GM21619 (cell line): ENCODE data around the gene PSMG4.

ENCODE experiments used
- ATAC-seq: cut with Tn5 transposase; IDR thresholded peaks from one replicate; pipeline ENCODE4 v1.9.1; 2021; ENCODE audit not compliant: unreplicated experiment

PSMG4 gene

GRCh38 chr6:3273707-3274521 lies 15.2 kb downstream of the PSMG4 start:
- ATAC-seq = no peak

DNA sequence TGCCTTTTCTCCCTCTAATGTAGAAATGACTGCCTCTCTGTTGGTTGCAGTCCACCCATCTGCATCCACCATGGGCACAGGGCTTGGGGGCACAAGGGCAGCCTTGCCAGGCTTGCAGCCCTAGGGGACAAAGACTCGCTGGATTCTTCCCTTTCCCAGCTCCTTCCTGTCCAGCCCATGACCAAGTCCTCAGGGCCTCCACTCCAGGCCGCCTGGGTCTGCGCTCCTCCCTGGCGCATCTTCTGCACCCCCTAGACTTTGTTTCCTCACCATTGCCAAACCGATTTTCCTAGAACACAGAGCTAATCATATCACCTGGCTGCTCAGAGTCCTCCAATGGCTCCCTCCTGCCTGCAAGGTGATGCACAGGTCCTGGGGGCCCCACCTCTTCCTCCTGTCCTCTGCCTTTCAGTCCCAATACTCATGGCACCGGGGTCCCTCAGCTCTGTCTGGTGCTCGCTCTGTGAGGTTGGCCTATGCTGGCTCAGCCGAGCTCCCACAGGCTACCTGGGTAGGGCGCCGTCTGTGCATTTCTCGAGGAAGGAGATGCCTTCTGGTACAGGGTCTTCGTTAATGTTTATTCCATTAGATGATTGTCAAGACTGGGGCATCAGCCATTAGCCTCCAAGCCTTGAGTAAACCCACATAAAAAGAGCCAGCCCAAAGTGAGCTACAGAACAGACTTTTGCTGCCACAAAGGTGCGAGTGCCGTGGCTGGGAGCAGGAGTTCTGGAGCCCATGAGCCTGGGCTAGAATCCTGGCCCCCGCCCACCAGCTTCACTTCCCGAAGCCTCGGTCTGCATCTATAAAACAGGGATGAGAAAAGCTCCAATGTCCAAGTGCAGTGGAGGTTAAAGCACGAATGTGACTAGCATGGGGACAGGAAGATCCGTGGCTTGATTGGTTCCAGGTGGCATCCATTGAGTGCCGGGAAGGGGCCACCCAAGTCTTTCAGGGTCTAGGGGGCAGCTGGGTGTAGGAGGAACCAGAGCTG lies 17.7 kb downstream of the PSMG4 start:
- ATAC-seq = no peak

GRCh38 chr6:3277251-3277650 lies 18.5 kb downstream of the PSMG4 start:
- ATAC-seq = no peak

DNA sequence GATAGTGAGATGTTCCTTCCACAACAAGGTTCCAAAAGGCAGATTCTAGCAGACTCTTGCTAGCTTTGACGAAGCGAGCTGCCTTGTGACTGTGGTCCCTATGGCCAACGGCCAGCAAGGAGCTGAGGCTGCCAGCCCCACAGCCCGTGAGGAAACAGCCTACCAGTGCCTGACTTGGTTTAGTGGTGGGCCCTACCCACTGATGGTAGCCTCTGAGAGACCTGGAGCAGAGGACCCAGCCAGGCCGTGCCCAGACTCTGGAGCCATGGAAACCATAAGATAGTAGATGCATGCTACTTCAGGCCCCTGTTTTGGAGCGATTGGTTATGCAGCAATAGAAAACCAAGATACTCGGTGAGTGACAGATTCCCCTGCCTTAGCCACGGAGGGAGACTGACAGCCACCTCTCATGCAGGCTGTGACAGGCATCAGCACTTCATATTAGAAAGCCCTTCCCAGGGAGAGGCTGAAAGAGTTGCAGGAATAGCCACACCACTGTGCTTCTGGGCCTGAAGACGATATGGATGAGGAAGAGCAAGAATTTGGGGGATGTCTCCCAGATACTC lies 19.2 kb downstream of the PSMG4 start:
- ATAC-seq = no peak

DNA sequence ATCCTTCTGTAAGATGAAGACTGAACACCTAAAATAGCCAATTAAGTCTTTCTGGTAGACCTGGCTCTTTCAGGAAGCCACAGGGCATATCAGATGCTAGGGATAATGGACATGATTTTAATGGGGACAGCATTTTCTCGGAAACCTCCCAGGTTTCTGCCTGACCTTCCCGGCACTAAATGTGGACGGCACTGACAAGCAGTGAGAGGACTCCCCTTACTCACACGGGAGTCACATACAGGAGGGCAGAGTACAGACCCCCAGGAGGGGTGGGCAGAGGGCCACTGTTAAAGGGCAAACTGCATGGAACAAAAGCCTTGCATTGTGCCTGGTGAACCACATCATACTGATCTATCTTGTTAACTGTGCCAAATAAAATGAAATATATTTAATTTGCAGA lies 19.9 kb downstream of the PSMG4 start:
- no peak for ATAC-seq

- ATAC-seq = no peak
These were observed 21.3 kb downstream of the PSMG4 start for GRCh38 chr6:3280091-3280490.

DNA sequence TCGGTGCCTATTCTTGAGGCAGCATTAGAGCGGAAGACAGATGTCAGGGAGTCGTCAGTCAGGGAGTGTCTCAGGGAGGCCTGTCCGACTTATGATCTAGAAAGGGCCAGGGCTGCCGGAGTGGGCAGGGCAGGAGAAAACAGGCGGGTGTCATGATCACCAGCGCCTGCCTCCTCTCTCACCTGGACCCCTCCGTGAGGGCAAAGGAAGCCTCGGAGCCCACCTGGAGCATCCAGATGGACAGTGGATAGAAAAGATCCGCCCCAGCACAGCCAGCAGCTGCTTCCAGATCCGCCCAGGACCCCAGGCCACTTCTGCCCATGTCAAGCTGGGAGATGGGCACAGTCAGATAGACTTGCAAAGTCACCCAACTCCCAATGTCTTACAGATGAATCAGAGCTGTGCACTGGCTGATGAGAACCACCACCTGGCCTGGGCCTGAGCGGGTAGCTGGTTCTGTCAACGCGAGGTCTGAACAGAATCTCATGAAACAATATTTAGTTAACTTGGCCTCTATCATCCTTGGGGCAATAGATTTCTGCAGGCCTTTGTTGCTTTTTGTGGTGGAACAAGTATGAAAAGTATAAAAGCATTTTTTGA lies 22.2 kb downstream of the PSMG4 start:
- no peak for ATAC-seq

DNA sequence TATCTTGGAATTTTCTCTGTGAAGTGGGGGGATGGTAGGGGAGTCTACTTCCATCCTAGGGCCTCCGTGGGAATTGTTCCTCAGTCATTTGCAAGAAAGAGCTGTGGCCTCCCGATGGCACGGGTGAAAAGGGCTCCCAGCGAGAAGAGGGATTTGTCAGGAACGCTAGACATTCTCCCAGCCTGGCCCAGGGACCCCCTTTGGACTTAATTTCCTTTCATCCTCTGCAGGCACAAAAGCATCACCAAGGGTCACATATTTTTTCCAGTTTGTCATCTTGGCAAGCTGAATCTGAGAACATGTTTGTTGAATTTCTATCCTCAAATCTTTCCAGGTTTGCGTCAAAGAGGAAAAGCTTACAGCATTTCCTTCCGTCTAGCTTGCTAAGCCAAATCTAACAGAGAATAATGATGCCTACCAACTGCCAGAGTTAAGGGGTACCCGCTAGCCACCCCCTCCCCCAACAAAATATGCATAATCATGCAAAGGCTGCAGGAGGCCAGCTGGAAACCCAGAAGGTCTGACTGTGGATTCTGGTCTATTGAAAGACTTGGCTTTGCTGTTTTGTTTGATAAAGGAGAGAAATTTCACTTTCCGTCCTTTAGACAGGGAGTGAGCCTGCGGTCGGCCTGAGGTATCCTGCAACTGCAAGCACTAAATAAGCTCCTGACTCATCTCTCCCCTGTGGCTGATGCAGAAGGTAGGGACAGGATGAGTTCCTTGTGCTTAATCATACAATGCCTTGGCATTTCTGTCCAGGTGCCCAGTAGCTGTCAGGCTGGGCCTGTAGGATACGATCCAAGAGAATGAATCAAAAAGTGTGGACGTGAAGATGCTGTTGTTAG lies 23.1 kb downstream of the PSMG4 start:
- no peak for ATAC-seq

DNA sequence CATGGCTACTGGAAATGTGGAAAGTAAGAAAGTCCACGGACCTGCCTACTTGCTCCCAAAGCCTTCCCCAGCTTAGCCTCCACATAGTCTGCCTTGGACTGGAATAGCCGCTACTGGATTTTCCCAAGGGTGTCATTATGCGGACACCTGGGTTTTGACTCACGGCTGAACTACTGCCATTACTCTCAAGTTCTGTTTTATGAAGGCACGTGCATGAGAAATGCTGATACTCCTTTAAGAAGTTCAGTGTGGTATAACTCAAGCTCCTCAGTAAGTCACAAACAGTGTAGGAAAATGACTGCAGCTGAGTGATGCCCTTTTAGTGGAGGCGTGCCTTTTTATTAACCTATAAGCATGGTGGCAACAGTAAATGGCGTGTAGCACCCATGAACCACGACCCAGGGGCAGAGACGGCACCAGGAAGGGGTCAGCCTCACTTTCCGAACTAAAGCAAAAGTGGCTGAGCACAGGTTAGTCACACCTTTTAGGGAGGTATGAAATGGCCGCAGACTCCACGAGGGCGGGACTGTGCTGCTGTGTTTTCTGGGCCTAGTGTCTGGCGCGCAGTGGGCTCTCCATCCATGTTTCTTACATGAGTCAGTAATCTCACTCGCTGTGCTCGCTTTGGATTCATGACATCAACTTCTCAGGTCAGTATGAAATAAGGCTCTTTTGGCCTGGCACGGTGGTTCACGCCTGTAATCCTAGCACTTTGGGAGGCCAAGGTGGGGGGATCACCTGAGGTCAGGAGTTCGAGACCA lies 23.9 kb downstream of the PSMG4 start:
- ATAC-seq = no peak

DNA sequence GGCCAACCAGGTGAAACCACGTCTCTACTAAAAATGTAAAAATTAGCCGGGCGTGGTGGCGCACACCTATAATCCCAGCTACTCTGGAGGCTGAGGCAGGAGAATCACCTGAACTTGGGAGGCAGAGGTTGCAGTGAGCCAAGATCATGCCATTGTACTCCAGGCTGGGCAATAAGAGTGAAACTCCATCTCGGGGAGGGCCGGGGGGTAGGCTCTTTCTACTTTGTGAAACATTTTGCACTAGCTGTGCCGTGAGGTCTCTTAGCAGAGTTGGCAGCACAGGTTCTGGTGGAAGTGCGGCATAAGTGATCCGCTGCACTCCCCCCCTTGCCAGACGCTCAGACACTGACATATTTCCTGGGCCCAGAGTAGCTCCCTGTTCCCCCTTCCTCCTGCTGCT lies 24.5 kb downstream of the PSMG4 start:
- no peak for ATAC-seq

DNA sequence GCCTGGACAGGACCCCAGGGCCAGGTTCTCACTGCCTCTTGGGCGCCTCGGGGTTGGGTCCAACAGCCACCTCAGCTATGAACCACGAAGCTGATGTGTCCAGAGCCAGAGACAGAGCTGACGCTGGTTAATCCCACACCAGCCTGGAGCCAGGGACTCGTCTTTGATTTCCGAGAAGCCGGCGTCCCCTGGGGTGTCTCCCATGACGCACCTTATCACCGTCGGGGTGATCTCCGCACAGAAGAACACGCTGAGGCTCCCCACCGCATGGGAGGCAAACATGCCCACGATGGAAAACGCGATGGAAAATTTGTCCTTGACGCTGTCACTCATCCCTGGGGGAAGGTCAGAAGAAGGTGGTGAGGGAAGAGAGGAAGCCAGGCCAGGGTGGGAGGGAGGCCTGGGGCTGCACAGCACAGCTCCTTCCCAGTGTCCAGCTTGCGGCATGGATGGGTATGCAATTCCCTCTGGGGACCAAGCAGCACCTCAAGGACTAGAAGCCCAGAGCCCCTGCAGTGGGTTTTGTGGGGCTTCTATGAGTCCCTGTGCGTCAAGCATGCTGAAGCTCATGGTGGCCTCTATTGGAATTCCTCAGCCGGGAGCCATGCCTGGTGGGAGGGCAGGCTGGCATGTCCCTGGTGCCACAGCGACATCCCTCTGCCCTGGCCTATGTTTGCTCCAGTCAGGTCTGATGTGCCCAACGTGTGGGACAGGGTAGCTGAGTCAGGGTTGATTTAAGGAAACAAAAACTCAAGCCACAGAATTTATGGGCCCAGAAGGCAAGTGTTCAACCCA lies 25.1 kb downstream of the PSMG4 start:
- no peak for ATAC-seq

GRCh38 chr6:3284436-3284876 lies 25.7 kb downstream of the PSMG4 start:
- ATAC-seq = no peak

DNA sequence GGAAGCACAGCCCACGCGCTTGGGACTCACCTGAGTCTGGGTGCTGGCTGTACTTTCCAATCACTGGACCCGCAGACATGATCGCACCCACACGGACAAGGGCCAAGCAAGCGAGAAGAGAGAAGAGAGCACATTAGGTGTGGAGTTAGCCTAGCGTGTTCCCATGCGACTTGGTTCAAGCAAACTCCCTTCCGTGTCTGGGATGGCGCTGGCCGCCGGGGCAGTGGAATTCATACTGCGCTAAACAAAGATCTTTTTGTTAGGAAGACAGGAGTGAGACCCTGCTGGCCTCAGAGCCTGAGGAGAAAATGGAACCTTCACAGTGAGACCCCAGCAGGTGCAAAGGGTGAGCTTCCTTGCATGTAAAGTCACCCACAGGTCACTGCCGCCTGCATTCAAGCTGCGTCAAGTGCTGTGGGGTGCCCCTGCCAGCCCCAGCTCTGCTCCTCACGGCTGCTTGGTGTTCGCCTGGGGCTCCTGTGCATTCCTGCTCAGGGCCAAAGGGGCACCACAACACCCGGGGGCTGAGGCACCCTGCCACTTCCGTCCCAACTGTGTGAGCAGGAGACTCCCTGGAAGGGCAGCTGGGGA lies 26.4 kb downstream of the PSMG4 start:
- no peak for ATAC-seq

GRCh38 chr6:3285732-3286131 lies 27.0 kb downstream of the PSMG4 start:
- ATAC-seq = no peak

DNA sequence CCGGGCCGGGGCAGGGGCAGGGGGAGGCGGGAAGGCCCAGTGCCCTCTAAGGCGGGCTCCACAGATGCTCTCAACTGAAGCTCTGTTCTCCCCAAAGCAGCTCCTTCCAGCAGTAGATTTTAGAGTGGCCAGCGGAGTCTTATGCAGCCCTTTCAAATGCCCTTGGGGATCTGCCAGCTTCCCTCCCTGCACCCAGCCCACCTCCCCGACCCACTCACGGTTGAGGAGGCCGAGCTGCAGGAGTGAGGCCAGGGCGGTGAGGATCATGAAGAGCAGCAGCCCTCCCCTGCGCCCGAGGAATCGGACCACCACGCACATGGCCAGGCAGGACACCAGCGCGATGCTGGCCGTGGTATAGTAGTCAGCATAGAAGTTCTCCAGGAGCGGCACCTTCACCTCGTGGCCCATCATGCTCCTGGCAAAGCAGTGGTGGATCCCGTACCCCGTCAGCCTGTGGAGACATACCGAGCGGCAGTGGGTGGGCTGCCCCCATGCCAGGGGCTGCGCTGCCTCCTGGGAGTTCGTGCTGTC lies 28.0 kb downstream of the PSMG4 start:
- ATAC-seq = no peak

DNA sequence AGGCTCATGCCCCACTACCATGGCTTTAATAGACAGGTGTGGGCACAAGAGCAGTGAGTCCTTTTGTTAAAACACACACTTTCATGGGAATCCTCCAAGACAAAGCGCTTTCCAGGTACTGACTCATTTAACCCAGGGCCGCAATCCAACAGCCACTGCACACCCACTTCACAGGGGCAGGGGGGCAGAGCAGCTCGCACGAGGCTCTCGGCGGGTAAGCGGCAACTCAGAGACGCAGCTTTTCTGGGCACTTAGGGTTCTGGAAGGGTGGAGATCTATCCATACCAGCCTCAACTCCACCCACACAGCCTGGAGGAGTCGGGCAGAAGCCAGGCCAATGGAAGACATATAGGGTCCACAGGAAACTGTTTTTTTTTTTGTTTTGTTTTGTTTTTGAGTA lies 28.6 kb downstream of the PSMG4 start:
- no peak for ATAC-seq

GRCh38 chr6:3287976-3288707 lies 29.4 kb downstream of the PSMG4 start:
- ATAC-seq = no peak
